HepG2 (cell line): ENCODE data around the gene KRTAP3-3. TPM values are rescaled to one million over a fixed set of nuclear protein-coding genes. Genes with fewer than 3 reads are reported as not detected.

ENCODE experiments used
- AHR ChIP-seq: IDR thresholded peaks from 2 replicates; pipeline ENCODE4 v1.6.1; 2018; ENCODE audit warnings: missing genetic modification reagents, missing compliant biosample characterization
- ETV6 ChIP-seq: sonication (generic); formaldehyde crosslinking; conservative IDR thresholded peaks from 2 replicates; pipeline ENCODE4 v1.4.0; 2020; ENCODE audit warnings: missing genetic modification reagents
- FOXK2 ChIP-seq: fragments of 450-650 bp; IDR thresholded peaks from 2 replicates; pipeline ENCODE4 v1.6.1; 2016
- GATAD1 ChIP-seq: IDR thresholded peaks from 2 replicates; pipeline ENCODE4 v1.6.1; 2016; ENCODE audit warnings: missing genetic modification reagents, missing compliant biosample characterization
- HDAC6 ChIP-seq: fragments of 200-600 bp; sonication (generic); IDR thresholded peaks from 2 replicates; pipeline ENCODE4 v1.7.0; 2017; ENCODE audit warnings: mild to moderate bottlenecking, antibody characterized with exemption, low read length, low read depth
- MAF1 ChIP-seq: sonication (generic); formaldehyde crosslinking; IDR thresholded peaks from 2 replicates; pipeline ENCODE4 v1.5.0; 2020; ENCODE audit warnings: missing genetic modification reagents, borderline replicate concordance
- MAFK ChIP-seq, 2 experiments: IDR thresholded peaks in 1 of 2; conservative IDR thresholded peaks in 1 of 2; 2 replicates each; pipeline ENCODE4 v1.6.1; 2011; ENCODE audit warnings: improper control_type of control experiment in 2 of 2, low read length in 2 of 2
- MLLT10 ChIP-seq: sonication (generic); formaldehyde crosslinking; IDR thresholded peaks from 2 replicates; pipeline ENCODE4 v1.4.0; 2020; ENCODE audit warnings: missing genetic modification reagents
- NFE2 ChIP-seq: sonication (generic); formaldehyde crosslinking; IDR thresholded peaks from 2 replicates; pipeline ENCODE4 v1.4.0; 2020; ENCODE audit warnings: missing genetic modification reagents
- NKX3-1 ChIP-seq: sonication (generic); formaldehyde crosslinking; IDR thresholded peaks from 2 replicates; pipeline ENCODE4 v1.5.0; 2020; ENCODE audit warnings: missing genetic modification reagents
- PCBP2 ChIP-seq: fragments of 200-400 bp; formaldehyde crosslinking; optimal IDR thresholded peaks from 2 replicates; pipeline ENCODE3; 2018; ENCODE audit warnings: low read length, low read depth; ENCODE audit not compliant: poor library complexity, severe bottlenecking
- PHF8 ChIP-seq: sonication (generic); formaldehyde crosslinking; IDR thresholded peaks from 2 replicates; pipeline ENCODE4 v1.5.0; 2020; ENCODE audit warnings: missing genetic modification reagents
- POLR2AphosphoS5 ChIP-seq: IDR thresholded peaks from 2 replicates; pipeline ENCODE4 v1.6.1; 2012; ENCODE audit warnings: low read depth, low read length
- POLR2G ChIP-seq: fragments of 200-400 bp; formaldehyde crosslinking; IDR thresholded peaks from 2 replicates; pipeline ENCODE4 v1.6.1; 2018; ENCODE audit warnings: mild to moderate bottlenecking, low read depth, low read length, moderate library complexity
- RAD51 ChIP-seq: fragments of 450-650 bp; IDR thresholded peaks from 2 replicates; pipeline ENCODE4 v1.6.1; 2016; ENCODE audit warnings: borderline replicate concordance
- SKI ChIP-seq: fragments of 450-650 bp; IDR thresholded peaks from one replicate; pipeline ENCODE4 v1.6.1; 2018; ENCODE audit warnings: mild to moderate bottlenecking; ENCODE audit not compliant: partially characterized antibody
- SP2 ChIP-seq: sonication (generic); formaldehyde crosslinking; IDR thresholded peaks from 2 replicates; pipeline ENCODE4 v1.5.1; 2020; ENCODE audit warnings: mild to moderate bottlenecking, missing genetic modification reagents
- TBP ChIP-seq: sonication (generic); formaldehyde crosslinking; IDR thresholded peaks from 2 replicates; pipeline ENCODE4 v1.5.0; 2020; ENCODE audit warnings: missing genetic modification reagents
- TEAD2 ChIP-seq: sonication (generic); formaldehyde crosslinking; IDR thresholded peaks from 2 replicates; pipeline ENCODE4 v1.9.0; 2021; ENCODE audit warnings: missing genetic modification reagents
- ZNF30 ChIP-seq: sonication (generic); formaldehyde crosslinking; IDR thresholded peaks from 2 replicates; pipeline ENCODE4 v1.5.0; 2020; ENCODE audit warnings: mild to moderate bottlenecking, missing genetic modification reagents
- ZNF317 ChIP-seq: sonication (generic); formaldehyde crosslinking; IDR thresholded peaks from 2 replicates; pipeline ENCODE4 v1.5.0; 2020; ENCODE audit warnings: mild to moderate bottlenecking, missing genetic modification reagents
- ZNF430 ChIP-seq: sonication (generic); formaldehyde crosslinking; IDR thresholded peaks from 2 replicates; pipeline ENCODE4 v1.9.0; 2021; ENCODE audit warnings: mild to moderate bottlenecking, missing genetic modification reagents
- ZNF678 ChIP-seq: sonication (generic); formaldehyde crosslinking; IDR thresholded peaks from 2 replicates; pipeline ENCODE4 v1.4.0; 2020; ENCODE audit warnings: mild to moderate bottlenecking, missing genetic modification reagents
- polyA plus RNA-seq, 8 experiments: library from polyadenylated mRNA; depleted of rRNA in 3 of 8; stranded (reverse) in 7 of 8; unstranded in 1 of 8; fragments of >200 nt; fragmentation: Illumina TruSeq in 4 of 8; extraction: Trizol in 4 of 8; gene quantifications; 2 replicates each; pipeline versions ENCODE4 v1.2.1 to v1.2.3, GENCODE V29; 2011 to 2016; ENCODE audit warnings: low read depth in 4 of 8, missing spikeins in 1 of 8, mixed read lengths in 1 of 8; ENCODE audit not compliant: insufficient read depth in 1 of 8
- total RNA-seq, 5 experiments: library from RNA; depleted of rRNA; stranded (reverse); fragments of >200 nt; fragmentation: Illumina TruSeq; extraction: Trizol; gene quantifications; 2 replicates each; pipeline ENCODE4 v1.2.3, GENCODE V29; 2016; ENCODE audit warnings: low read depth in 1 of 5
- TF ChIP-seq, protein P1 (sequence below): sonication (generic); formaldehyde crosslinking; IDR thresholded peaks from 2 replicates; pipeline ENCODE4 v1.8.0; 2022; ENCODE audit warnings: mild to moderate bottlenecking, missing genetic modification reagents, moderate library complexity
- TF ChIP-seq, protein P2 (sequence below): sonication (generic); formaldehyde crosslinking; IDR thresholded peaks from 2 replicates; pipeline ENCODE4 v1.5.0; 2020; ENCODE audit warnings: mild to moderate bottlenecking, missing genetic modification reagents
- TF ChIP-seq, protein P3 (sequence below): sonication (generic); formaldehyde crosslinking; IDR thresholded peaks from 2 replicates; pipeline ENCODE4 v1.5.0; 2020; ENCODE audit warnings: missing genetic modification reagents
- TF ChIP-seq, protein P4 (sequence below): sonication (generic); formaldehyde crosslinking; IDR thresholded peaks from 2 replicates; pipeline ENCODE4 v1.5.0; 2020; ENCODE audit warnings: missing genetic modification reagents

The KRTAP3-3 gene
- total and polyA plus RNA-seq, 2 of the 13 experiments (the other 11 are each of a cell fraction or from before 2014, with no cell fraction given) = not detected

DNA sequence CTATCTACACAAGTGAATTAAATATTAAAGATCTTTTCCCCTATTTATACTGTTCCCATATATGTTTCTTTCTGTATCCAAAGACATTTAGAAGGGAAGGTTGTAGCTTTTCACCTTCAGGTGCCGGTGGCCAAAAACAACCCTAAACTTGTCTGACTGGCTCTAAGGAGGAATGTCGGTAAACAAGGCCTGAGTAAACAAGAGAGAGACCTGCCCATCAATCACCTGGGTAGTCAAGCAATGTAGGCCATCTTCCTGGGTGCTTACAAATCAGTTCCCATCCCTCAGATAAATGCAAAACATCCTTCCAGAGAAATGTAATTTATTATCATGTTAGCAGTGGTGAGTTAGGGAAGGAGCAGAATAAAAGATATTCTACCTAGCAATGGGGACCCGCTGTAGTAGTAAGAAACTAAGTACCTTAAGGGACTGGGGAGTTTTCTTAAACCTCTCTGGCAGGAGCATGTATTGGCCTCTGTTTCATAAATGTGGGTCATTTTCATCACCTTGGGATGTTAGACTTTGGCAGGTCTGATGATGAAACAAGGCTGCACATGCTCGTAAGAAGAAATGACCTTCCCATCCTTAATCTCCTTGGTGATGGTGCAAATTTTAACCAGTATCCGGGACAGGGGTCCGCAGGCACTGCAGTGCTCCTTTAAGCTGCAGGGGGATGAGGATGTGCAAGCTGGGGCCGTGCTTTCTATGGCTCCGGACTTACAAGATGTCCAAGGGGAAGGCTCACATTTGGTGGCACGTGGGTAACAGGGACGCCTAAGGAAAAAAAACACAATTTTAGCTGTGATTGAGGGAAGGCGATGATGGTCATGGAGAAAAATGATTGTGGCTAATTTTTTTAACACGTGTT, 35.6 kb downstream of the KRTAP3-3 start (continued):
- TF ChIP-seq SP2 (CRISPR knock-in tag) (no peak), MAFK (conservative IDR thresholded peaks at IDR 0.05 in 1 of 2, IDR thresholded peaks at IDR 0.05 in 1 of 2; ENCODE audit: low read length in 2 of 2) (no peak), RAD51 (no peak), NKX3-1 (CRISPR knock-in tag) (peak; percentile 70; the same call in 1 of the 2 replicates), ZNF30 (CRISPR knock-in tag) (no peak), ZNF317 (CRISPR knock-in tag) (no peak), PHF8 (CRISPR knock-in tag) (no peak), TBP (CRISPR knock-in tag) (no peak), TEAD2 (0 out of 2 replicates have a peak, but pooled peaks have one; percentile 68), POLR2G (no peak), NFE2 (no peak), FOXK2 (peak; percentile 38; the same call in 1 of the 2 replicates), SKI (no peak), ZNF678 (CRISPR knock-in tag) (no peak), ZNF430 (CRISPR knock-in tag) (no peak; the same call in 1 of the 2 replicates), HDAC6 (no peak), AHR (CRISPR knock-in tag) (no peak), ETV6 (CRISPR knock-in tag) (no peak), GATAD1 (CRISPR knock-in tag) (no peak), POLR2AphosphoS5 (no peak), MLLT10 (CRISPR knock-in tag) (no peak), MAF1 (CRISPR knock-in tag) (no peak), PCBP2 (no peak)
- TF ChIP-seq, protein P1, sequence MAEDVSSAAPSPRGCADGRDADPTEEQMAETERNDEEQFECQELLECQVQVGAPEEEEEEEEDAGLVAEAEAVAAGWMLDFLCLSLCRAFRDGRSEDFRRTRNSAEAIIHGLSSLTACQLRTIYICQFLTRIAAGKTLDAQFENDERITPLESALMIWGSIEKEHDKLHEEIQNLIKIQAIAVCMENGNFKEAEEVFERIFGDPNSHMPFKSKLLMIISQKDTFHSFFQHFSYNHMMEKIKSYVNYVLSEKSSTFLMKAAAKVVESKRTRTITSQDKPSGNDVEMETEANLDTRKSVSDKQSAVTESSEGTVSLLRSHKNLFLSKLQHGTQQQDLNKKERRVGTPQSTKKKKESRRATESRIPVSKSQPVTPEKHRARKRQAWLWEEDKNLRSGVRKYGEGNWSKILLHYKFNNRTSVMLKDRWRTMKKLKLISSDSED (CRISPR knock-in tag) = no peak
- TF ChIP-seq, protein P2, sequence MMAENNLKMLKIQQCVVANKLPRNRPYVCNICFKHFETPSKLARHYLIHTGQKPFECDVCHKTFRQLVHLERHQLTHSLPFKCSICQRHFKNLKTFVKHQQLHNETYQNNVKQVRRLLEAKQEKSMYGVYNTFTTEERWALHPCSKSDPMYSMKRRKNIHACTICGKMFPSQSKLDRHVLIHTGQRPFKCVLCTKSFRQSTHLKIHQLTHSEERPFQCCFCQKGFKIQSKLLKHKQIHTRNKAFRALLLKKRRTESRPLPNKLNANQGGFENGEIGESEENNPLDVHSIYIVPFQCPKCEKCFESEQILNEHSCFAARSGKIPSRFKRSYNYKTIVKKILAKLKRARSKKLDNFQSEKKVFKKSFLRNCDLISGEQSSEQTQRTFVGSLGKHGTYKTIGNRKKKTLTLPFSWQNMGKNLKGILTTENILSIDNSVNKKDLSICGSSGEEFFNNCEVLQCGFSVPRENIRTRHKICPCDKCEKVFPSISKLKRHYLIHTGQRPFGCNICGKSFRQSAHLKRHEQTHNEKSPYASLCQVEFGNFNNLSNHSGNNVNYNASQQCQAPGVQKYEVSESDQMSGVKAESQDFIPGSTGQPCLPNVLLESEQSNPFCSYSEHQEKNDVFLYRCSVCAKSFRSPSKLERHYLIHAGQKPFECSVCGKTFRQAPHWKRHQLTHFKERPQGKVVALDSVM (CRISPR knock-in tag) = no peak
- TF ChIP-seq, protein P3, sequence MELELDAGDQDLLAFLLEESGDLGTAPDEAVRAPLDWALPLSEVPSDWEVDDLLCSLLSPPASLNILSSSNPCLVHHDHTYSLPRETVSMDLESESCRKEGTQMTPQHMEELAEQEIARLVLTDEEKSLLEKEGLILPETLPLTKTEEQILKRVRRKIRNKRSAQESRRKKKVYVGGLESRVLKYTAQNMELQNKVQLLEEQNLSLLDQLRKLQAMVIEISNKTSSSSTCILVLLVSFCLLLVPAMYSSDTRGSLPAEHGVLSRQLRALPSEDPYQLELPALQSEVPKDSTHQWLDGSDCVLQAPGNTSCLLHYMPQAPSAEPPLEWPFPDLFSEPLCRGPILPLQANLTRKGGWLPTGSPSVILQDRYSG (CRISPR knock-in tag) = no peak
- TF ChIP-seq, protein P4, sequence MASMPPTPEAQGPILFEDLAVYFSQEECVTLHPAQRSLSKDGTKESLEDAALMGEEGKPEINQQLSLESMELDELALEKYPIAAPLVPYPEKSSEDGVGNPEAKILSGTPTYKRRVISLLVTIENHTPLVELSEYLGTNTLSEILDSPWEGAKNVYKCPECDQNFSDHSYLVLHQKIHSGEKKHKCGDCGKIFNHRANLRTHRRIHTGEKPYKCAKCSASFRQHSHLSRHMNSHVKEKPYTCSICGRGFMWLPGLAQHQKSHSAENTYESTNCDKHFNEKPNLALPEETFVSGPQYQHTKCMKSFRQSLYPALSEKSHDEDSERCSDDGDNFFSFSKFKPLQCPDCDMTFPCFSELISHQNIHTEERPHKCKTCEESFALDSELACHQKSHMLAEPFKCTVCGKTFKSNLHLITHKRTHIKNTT (CRISPR knock-in tag) = no peak
